GM19468 (cell line): ENCODE measurements around the gene TFAP2A.
A peak's percentile ranks its signal among the peaks of the same experiment; 100 is the strongest.

Experiments
- ATAC-seq: cut with Tn5 transposase; IDR thresholded peaks from one replicate; pipeline ENCODE4 v1.9.1; 2021; ENCODE audit warnings: mild to moderate bottlenecking, moderate library complexity, moderate number of reproducible peaks; ENCODE audit not compliant: unreplicated experiment; ENCODE audit errors: extremely low read depth

Gene TFAP2A

DNA sequence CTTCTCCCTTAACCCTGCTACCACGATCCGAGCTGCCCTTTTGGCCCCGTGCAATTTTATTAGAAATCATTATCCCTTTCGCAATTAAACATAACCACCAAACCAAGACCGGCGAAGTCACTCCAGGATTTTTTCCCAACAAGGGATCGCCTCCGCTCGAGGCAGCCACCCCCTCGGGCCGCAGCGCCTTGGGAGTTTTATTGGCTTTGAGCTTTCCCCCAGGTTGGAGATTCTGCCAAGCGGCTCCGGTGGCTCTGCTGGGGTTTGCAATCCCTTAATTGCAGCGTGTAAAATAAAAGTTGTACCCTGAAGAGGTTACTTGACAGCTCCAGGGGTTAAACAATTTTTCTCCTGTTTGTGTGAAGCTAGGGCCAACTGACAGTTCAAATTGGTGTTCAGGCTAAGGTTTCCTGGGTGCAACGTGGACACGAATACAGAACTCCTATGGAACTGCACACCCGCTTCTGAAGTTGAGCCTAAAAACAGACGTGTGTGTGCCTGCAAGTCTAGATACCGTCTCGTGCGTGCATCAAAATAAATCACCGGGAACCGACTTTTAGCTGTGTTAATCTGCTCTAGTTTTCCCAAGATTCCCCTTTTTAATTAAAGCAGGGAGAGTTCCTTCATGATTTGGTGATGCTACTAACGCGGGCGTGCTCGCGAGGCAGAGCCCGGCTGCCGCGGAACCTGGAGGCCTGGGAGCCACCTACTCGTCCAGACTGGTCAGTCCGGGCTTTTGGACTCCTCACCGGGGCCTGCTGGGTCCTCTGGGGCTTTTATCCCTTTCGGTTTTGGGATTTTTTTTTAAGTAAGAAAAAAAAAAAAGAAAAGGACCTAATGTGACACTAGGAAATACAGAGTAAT, 975 bp upstream of the TFAP2A start:
- no peak for ATAC-seq

- no peak for ATAC-seq
Observed at GRCh38 chr6:10413850-10414738, 780 bp downstream of the TFAP2A start.

DNA sequence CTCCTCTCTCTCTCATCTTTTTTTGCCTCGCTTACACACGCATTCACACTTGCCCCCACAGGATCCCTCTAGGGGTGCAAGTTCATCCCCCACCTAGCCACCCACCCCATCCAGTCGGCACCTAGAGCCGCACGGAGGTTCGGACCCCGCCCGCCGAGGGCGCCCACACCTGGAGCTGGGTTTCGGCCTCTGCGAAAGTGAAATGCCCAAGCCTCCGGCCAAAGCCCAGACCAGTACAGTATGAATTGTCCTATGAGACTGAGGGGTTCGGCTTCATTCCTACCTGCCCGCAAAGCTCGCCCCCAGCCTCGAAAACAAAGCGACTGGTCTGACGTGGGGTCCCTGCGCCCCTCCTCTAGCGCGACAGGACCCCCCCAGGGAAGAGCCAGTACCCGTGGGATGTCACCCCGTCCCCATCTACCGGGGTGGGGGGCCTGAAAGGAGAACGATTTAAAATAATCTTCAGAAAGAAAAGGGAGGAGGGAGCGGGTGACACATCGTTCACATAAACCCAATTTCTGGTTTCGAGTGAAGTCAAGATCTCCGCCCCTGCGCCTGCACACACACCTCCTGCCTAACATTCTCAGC, 1.5 kb downstream of the TFAP2A start:
- no peak for ATAC-seq

DNA sequence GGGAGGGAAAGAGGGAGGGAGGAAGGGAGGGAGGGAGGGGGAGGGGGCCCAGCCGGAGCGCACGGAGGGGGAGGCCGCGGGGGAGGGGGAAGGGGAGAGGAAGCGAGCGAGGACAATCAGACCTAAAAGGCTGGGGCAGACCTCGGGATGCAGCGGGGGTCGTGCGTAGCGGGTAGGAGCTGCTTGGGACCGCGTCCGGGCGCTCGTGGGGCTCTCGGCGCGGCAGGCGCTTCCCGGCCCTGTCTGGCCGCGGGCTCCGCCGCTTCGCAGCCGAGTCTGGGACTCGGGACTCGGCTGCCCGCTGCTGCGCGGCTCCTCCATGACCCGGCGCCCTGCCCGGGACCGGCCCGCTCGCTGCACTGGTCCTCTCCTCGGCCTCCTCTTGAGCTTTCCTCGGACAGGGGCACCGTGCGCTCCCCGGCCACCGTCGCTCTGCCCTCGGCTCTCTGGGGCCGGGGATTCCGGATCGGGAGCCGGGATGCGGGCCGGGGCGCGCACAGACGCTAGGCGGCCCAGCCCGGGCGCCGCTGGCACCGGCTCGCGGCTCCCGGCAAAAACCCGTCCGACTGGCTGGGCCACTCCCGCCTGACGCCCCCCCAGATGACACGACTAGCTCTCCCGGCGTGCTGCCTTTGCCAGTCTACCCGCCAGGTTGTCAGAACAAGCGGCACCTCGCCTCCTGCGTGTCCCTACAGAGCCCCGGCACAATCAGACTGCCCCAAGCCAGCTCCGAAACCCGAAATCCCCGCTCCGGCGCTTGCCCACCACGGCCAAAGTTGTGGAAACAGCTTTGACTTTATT, 2.2 kb downstream of the TFAP2A start:
- ATAC-seq = no peak

- peak; percentile 47 for ATAC-seq
Observed at GRCh38 chr6:10411971-10412460, 2.9 kb downstream of the TFAP2A start.

GRCh38 chr6:10411131-10411970, 3.5 kb downstream of the TFAP2A start:
- no peak for ATAC-seq

GRCh38 chr6:10410207-10411050, 4.4 kb downstream of the TFAP2A start:
- no peak for ATAC-seq

GRCh38 chr6:10409731-10410206, 5.1 kb downstream of the TFAP2A start:
- ATAC-seq = no peak

DNA sequence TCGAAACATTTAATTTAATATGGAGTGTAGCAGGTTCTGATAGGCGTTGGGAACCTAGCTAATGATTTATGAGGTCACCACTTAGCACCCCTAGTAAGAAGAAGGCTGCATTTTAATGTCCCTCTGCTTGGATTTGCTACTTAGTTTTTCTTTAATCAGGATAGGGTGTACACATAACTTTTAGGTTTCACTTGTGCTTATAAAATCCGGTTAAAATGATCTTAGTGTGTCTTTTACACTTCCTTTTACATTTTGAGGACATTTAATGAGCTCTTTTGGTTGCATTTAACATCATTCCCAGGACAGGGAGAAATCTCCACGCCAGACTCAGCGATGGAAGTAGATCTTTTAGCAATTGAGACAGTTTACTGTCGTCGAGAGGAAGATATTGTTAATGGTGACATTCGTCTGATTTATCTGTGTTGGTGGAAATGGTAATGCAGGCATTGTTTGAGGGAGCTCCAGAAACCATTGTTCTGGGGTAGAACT, 5.6 kb downstream of the TFAP2A start:
- no peak for ATAC-seq

GRCh38 chr6:10408457-10408856, 6.4 kb downstream of the TFAP2A start:
- no peak for ATAC-seq

DNA sequence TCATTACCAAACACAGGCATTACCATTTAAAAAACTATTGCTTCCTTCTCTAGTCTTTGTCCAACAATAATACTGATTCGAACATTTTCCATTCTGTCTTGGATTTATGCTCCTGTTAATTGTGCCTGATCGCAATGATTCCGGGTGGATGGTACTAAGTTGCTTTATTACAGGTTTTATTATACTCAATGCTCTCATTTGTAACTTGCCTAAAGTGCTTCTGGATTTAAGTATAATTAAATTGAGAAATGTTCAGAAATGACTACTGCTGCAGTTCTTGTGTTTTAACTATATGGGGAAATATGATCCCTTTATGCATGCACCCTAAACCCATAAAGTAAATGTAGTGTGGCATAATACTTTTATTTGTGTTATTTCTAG, 7.2 kb downstream of the TFAP2A start:
- ATAC-seq = no peak

DNA sequence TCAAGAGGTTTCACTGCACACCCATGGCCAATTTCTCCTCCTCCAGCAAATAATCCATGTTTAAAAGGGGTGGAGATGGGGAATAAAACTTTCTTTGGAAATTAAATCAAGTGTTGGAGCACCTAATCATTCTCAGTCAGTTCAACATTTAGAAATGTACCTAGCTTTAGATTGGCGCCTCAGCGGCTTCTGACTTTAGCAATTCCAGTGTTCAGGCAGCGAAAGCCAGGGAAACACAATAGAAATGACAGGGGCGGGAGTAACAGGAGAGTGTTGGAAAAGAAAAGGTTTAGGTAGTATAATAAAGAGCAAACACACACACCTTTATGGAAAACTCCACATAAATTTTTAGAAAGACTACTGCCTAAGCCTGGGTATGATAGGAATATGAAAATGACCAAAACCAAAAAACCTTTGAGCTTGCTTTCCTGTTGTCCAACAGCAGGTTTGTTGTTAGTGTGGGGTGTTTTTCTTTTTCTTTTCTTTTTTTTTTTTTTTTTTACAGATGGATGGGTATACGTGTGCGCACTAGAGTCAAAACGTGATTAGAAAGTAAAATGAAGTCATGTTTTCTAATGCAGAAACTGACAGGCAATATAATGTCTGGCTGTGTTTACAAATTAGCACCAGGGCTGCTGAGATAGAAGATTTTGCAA, 7.7 kb downstream of the TFAP2A start:
- ATAC-seq = no peak

- no peak for ATAC-seq
Observed at GRCh38 chr6:10406556-10406955, 8.3 kb downstream of the TFAP2A start.

DNA sequence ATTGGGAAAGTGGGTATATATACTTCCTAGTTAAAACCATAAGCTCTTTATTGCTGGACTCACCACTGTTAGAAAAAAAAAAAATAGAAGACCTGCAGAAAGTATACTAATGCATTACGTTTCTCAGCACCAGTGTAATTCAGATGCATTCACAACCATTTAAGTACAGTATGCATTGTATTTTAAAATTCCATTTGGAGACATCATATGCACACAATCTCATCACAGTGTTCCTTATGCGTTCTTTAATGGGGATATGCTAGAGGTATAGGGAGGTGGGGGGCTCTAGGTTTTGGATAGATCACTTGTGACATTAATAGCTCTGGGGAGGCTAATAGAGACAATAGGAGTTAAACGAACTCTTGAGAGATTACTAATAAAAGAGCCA, 9.4 kb downstream of the TFAP2A start:
- no peak for ATAC-seq

DNA sequence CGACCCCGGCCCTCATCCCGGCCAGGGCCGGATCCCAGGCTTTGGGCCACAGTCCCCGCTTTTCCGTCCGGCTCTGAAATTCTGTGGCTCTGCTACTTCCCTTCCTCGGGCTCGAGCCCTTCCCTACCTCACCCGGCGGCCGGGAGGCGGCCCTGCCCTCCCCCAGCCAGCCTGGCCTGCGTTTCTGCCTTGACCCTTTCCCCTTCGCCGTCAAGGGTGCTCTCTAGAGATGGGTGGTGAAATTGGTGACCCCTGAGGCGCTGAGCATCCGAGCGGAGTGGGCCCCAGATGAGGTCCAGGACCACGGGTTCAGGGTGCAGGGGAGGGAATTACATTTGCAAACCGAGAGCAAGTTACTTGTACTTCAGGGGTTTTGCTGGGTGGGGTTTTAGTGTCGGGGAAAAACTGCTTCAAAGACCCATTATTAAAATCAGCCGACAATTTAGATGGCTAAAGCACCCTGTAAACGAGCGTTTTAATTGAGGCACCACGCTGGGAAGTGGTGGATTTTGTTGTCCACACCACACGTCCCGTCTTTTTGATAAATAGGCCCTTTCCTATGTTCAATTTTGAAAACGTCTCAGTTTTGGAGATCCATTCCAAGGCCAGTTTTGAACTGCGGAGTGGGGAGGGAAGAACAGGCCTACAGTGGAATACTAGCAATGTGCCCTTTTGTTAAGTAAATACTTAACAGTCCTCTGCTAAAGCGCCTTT, 9.9 kb downstream of the TFAP2A start:
- no peak for ATAC-seq

GRCh38 chr6:10404107-10404798, 10.6 kb downstream of the TFAP2A start:
- ATAC-seq = peak; percentile 93
